Left lung (tissue), 10 donors: ENCODE measurements around the gene GINM1. TPM values are rescaled to one million over a fixed set of nuclear protein-coding genes. Genes with fewer than 3 reads are reported as not detected.
A peak's percentile ranks its signal among the peaks of the same experiment; 100 is the strongest.

Experiments used
- ATAC-seq: fragments of 200-7000 bp; cut with Tn5 transposase; one replicate; pipeline ENCODE4 v1.9.1; 2020; ENCODE audit warnings: moderate library complexity
- DNase-seq, 4 donors: peaks; one replicate each; pipeline ENCODE4 v3.0.0-alpha.2; 2013 to 2020
- H3K27ac ChIP-seq, 2 donors: fragments of 200-600 bp; sonication (generic) in 1 of 2; one replicate each; pipeline versions ENCODE4 v1.5.0 to v1.8.0; 2020 to 2021
- H3K27me3 ChIP-seq, 2 donors: fragments of 200-600 bp; sonication (generic) in 1 of 2; one replicate each; pipeline versions ENCODE4 v1.5.0 to v1.8.0; 2020 to 2021
- H3K36me3 ChIP-seq, 2 donors: fragments of 200-600 bp; sonication (generic) in 1 of 2; one replicate each; pipeline versions ENCODE4 v1.5.0 to v1.8.0; 2020 to 2021
- H3K4me1 ChIP-seq, 2 donors: fragments of 200-600 bp; one replicate each; pipeline ENCODE4 v1.8.0; 2021
- H3K4me3 ChIP-seq, 2 donors: fragments of 200-600 bp; sonication (generic) in 1 of 2; one replicate each; pipeline versions ENCODE4 v1.5.0 to v1.8.0; 2020 to 2021; ENCODE audit warnings: mild to moderate bottlenecking in 1 of 2
- H3K9me3 ChIP-seq, 2 donors: fragments of 200-600 bp; sonication (generic) in 1 of 2; one replicate each; pipeline versions ENCODE4 v1.5.0 to v1.8.0; 2020 to 2021
- intact Hi-C, 2 donors: fragments of 100-400 bp; cut with DNase I; formaldehyde crosslinking; loops; one replicate each; pipeline versions ENCODE4 v1.11.2 to v1.14.2; 2022
- polyA plus RNA-seq, 6 donors: library from polyadenylated mRNA; unstranded; fragments of 120-200 nt; gene quantifications; one replicate each; pipeline ENCODE4 v1.2.1, GENCODE V29; 2013; ENCODE audit not compliant: insufficient read length in 6 of 6
- total RNA-seq, 2 donors: library from RNA; stranded (reverse); fragmentation: NEBNext Ultra II Directional; extraction: Animal tissue kit (Norgen Biotek cat#: 25700); gene quantifications; one replicate each; pipeline ENCODE4 v1.2.1, GENCODE V29; 2021
- TF ChIP-seq, protein P1 (sequence below), 2 donors: fragments of 200-600 bp; sonication (generic) in 1 of 2; IDR thresholded peaks; one replicate each; pipeline versions ENCODE4 v1.5.0 to v1.8.0; 2021; ENCODE audit warnings: antibody characterized with exemption in 2 of 2
- donor health status: DM: no; HTN: yes; CAD: no.
- donor health status: DM: no; HTN: no; CAD: no.

The GINM1 gene
- total and polyA plus RNA-seq, 8 donors, result 43.6 to 59.3 (median 53.4) TPM

DNA sequence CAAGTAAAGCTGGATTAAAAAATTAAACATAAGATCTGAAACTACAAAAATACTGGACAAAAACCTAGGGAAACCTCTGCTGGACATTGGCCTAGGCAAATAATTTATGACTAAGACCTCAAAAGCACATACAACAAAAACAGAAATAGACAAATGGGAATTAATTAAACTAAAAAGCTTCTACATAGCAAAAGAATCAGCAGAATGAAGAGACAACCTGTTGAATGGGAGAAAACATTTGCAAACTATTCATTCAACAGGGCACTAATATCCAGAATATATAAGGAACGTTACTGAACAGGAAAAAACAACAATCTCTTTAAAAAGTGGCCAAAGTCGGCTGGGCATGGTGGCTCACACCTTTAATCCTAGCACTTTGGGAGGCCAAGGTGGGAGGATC lies 6.8 kb upstream of the GINM1 start:
- intact Hi-C loops, result no loop called here
- ATAC-seq (no peak), DNase-seq (no peak)
- H3K27me3 ChIP-seq, result peaks cover 3 to 25% of the 10 kb centered on the region in 2 donors
- TF ChIP-seq, protein P1, sequence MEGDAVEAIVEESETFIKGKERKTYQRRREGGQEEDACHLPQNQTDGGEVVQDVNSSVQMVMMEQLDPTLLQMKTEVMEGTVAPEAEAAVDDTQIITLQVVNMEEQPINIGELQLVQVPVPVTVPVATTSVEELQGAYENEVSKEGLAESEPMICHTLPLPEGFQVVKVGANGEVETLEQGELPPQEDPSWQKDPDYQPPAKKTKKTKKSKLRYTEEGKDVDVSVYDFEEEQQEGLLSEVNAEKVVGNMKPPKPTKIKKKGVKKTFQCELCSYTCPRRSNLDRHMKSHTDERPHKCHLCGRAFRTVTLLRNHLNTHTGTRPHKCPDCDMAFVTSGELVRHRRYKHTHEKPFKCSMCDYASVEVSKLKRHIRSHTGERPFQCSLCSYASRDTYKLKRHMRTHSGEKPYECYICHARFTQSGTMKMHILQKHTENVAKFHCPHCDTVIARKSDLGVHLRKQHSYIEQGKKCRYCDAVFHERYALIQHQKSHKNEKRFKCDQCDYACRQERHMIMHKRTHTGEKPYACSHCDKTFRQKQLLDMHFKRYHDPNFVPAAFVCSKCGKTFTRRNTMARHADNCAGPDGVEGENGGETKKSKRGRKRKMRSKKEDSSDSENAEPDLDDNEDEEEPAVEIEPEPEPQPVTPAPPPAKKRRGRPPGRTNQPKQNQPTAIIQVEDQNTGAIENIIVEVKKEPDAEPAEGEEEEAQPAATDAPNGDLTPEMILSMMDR (IDR thresholded peaks at IDR 0.05), result no peak
- no peaks in the 10 kb centered on the region for H3K9me3 ChIP-seq
- H3K4me1 ChIP-seq, result peaks cover 0 to 13% of the 10 kb centered on the region in 2 donors
- H3K36me3 ChIP-seq, result no peaks in the 10 kb centered on the region
- H3K4me3 ChIP-seq, result no peak overlapping the region
- H3K27ac ChIP-seq, result no peak overlapping the region

DNA sequence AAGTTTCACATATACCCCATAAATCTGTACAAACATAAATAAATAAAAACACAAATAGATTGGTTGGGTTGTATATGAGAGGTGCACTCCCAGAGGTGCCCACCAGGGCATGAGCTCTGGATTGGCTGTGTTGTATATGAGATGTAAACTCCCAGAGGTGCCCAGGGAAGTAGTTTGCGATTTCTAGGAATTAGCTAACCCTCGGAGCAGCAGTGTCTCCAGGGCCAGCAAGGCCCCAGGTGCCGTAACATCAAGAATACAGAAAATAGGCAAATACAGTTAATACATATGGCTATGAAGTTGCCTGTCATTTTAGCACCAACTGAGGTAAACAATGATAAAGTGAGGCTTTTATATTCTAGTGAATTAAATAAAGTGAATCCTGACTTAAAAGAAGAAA lies 5.4 kb upstream of the GINM1 start:
- no peaks in the 10 kb centered on the region for H3K9me3 ChIP-seq
- H3K36me3 ChIP-seq, result no peaks in the 10 kb centered on the region
- peaks cover 0 to 13% of the 10 kb centered on the region in 2 donors for H3K27me3 ChIP-seq
- TF ChIP-seq, protein P1 (IDR thresholded peaks at IDR 0.05), result peak; percentile 22 to 44
- ATAC-seq (no peak), DNase-seq (no peak)
- H3K27ac ChIP-seq, result no peak overlapping the region
- intact Hi-C loops, result no loop called here
- peaks cover 4 to 23% of the 10 kb centered on the region in 2 donors for H3K4me1 ChIP-seq
- H3K4me3 ChIP-seq, result no peak overlapping the region

DNA sequence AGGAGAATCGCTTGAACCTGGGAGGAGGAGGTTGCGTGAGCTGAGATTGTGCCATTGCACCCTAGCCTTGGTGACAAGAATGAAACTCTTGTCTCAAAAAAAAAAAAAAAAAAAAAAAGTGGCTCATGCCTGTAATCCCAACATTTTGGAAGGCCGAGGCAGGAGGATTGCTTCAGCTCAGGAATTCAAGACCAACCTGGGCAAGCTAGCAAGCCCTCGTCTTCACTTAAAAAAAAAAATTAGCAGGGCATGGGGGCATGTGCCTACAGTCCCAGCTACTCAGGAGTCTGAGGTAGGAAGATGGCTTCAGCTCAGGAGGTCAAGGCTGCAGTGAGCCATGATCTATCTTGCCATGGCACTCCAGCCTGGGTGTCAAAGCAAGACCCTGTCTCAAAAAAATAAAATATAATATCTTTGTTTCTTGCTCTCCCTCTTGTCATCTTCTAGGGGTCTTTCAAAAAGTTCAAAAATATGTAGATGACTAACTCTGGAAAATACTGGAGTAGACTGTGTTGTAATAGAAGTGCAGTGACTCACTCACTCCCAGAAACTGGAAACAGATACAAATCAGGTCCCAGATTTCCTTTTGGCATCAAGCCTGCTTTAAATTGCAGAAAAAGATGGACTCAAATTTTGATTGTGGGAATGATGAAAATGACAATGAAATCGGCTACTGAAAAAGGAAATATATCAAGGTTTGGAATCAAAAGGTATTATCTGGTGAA lies 2.8 kb upstream of the GINM1 start:
- Histone ChIP-seq H3K27ac (no peak overlapping the region), H3K4me1 (peaks cover 4 to 36% of the 10 kb centered on the region in 2 donors), H3K36me3 (no peaks in the 10 kb centered on the region), H3K9me3 (no peaks in the 10 kb centered on the region), H3K27me3 (peaks cover 0 to 9% of the 10 kb centered on the region in 2 donors), H3K4me3 (no peak overlapping the region)
- TF ChIP-seq, protein P1 (IDR thresholded peaks at IDR 0.05), result no peak
- DNase-seq, result no peak
- intact Hi-C loops, result no loop called here
- ATAC-seq, result no peak

DNA sequence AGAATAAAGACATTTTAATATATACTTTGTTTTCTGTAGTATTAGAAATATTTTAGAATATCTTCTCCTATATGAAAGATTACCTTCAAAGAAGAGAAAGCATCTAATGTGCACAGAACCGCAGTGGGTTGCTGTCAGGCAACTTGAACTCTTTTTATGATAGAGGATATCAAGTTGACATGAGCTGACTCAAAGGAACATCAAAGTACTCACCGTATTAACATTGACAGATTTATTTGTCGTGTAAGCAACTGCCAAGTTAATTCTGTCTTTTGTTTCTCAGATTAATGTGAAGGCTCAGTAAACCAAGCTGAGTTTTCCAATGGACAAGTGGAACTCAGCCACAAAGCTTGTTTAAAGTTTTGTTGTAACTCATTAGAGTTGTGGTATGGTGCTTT lies 2.2 kb upstream of the GINM1 start:
- ATAC-seq (no peak), DNase-seq (no peak)
- Histone ChIP-seq H3K4me1 (peaks cover 4 to 36% of the 10 kb centered on the region in 2 donors), H3K36me3 (no peaks in the 10 kb centered on the region), H3K27me3 (peaks cover 0 to 9% of the 10 kb centered on the region in 2 donors), H3K27ac (no peak overlapping the region), H3K9me3 (no peaks in the 10 kb centered on the region), H3K4me3 (no peak overlapping the region)
- intact Hi-C loops, result no loop called here
- TF ChIP-seq, protein P1 (IDR thresholded peaks at IDR 0.05), result no peak

DNA sequence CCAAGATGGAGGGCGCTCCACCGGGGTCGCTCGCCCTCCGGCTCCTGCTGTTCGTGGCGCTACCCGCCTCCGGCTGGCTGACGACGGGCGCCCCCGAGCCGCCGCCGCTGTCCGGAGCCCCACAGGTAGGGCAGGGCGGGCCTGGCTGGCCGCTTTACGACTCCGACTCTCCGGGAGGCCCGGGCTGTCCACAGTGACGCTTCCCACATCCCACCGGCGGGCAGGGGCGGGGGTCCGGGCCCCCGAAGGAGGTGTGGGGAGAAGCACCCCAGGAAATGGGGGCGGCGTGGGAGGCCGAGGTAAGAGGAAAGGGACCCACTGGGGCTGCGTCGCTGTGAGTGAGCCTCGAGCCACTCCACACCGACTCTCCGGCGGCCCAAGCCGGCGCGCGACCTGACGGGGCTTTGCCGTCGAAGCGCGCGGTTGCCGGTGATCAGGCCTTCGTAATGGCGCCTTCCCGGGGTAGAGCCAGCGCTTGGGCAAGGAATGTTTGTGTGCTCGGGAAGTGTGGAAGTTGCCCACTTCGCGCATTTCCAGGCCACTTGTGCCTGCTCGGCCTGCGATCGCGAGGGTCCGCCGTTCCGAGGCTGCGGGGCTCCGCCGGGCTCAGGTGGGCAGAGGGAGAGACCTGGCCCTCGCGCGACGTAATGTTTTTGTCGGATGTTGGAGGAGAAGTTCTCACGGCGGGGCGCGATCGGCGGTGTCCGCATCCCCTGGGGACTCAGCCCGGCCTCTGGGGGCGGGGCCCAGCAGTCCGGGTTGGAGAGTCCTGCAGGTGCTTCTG lies 427 bp downstream of the GINM1 start:
- Histone ChIP-seq H3K9me3 (no peaks in the 10 kb centered on the region), H3K4me1 (peaks cover 4 to 36% of the 10 kb centered on the region in 2 donors), H3K27ac (peak overlapping the region; percentile 85 to 91), H3K27me3 (peaks cover 0 to 6% of the 10 kb centered on the region in 2 donors), H3K4me3 (peak overlapping the region; percentile 97 to 99), H3K36me3 (no peaks in the 10 kb centered on the region)
- intact Hi-C loops, result no loop called here
- DNase-seq (peak; percentile 54 to 90 (median 55)), ATAC-seq (peak; percentile 63)
- TF ChIP-seq, protein P1 (IDR thresholded peaks at IDR 0.05), result no peak
